Mesendoderm (in vitro differentiated cells): ENCODE measurements around the gene RNF217.

Experiments used
- DNase-seq: peaks from one replicate; pipeline ENCODE4 v3.0.0; 2013
- H2AK5ac ChIP-seq: 2 replicates; pipeline ENCODE4 v1.6.1; 2013; ENCODE audit warnings: low read length, inconsistent platforms
- H2BK120ac ChIP-seq: 2 replicates; pipeline ENCODE4 v1.6.1; 2013; ENCODE audit warnings: low read depth, mild to moderate bottlenecking, low read length, moderate library complexity, mixed read lengths
- H2BK15ac ChIP-seq: replicated peaks from 2 replicates; pipeline ENCODE4 v1.6.1; 2013; ENCODE audit warnings: low read depth, mild to moderate bottlenecking, moderate library complexity
- H2BK5ac ChIP-seq: 2 replicates; pipeline ENCODE4 v1.6.1; 2013; ENCODE audit warnings: low read length, inconsistent platforms
- H3K18ac ChIP-seq: 2 replicates; pipeline ENCODE4 v1.6.1; 2013; ENCODE audit warnings: mild to moderate bottlenecking, low read length, mixed read lengths
- H3K23ac ChIP-seq: one replicate; pipeline ENCODE4 v1.6.1; 2013; ENCODE audit warnings: low read length
- H3K27ac ChIP-seq: 2 replicates; pipeline ENCODE4 v1.5.1; 2013; ENCODE audit warnings: low read depth, mild to moderate bottlenecking, inconsistent platforms, low read length, moderate library complexity
- H3K27me3 ChIP-seq: 2 replicates; pipeline ENCODE4 v1.6.1; 2013; ENCODE audit warnings: low read length, control low read depth, mild to moderate bottlenecking, inconsistent platforms; ENCODE audit not compliant: insufficient read depth, poor library complexity
- H3K36me3 ChIP-seq: 2 replicates; pipeline ENCODE4 v1.6.1; 2013; ENCODE audit warnings: low read length, inconsistent platforms; ENCODE audit not compliant: control insufficient read depth, insufficient read depth
- H3K4ac ChIP-seq: one replicate; pipeline ENCODE4 v1.6.1; 2013; ENCODE audit warnings: low read depth, mild to moderate bottlenecking, low read length, moderate library complexity
- H3K4me1 ChIP-seq: 2 replicates; pipeline ENCODE4 v1.6.1; 2013; ENCODE audit warnings: low read depth, low read length, inconsistent platforms; ENCODE audit not compliant: control insufficient read depth
- H3K4me2 ChIP-seq: 2 replicates; pipeline ENCODE4 v1.6.1; 2013; ENCODE audit warnings: low read length
- H3K4me3 ChIP-seq: 2 replicates; pipeline ENCODE4 v1.5.1; 2013; ENCODE audit warnings: mild to moderate bottlenecking, low read length
- H3K56ac ChIP-seq: one replicate; pipeline ENCODE4 v1.6.1; 2013; ENCODE audit warnings: low read length
- H3K79me1 ChIP-seq: 2 replicates; pipeline ENCODE4 v1.6.1; 2013; ENCODE audit warnings: low read length, inconsistent platforms
- H3K79me2 ChIP-seq: 2 replicates; pipeline ENCODE4 v1.6.1; 2013; ENCODE audit warnings: mild to moderate bottlenecking, low read length; ENCODE audit not compliant: control insufficient read depth, insufficient read depth
- H3K9ac ChIP-seq: 2 replicates; pipeline ENCODE4 v1.6.1; 2013; ENCODE audit warnings: low read length, inconsistent platforms
- H4K5ac ChIP-seq: one replicate; pipeline ENCODE4 v1.6.1; 2013; ENCODE audit warnings: low read length
- H4K8ac ChIP-seq: one replicate; pipeline ENCODE4 v1.6.1; 2013; ENCODE audit warnings: low read depth, mild to moderate bottlenecking, control low read depth, low read length, moderate library complexity
- WGBS: extraction: QIAGEN DNeasy Blood & Tissue Kit; methylation state at CpG from one replicate; pipeline ENCODE4 v1.1.7; 2013; ENCODE audit warnings: low lambda C conversion rate, missing lambda C conversion rate; ENCODE audit not compliant: insufficient coverage; ENCODE audit errors: extremely low coverage; 5-methylcytosine and 5-hydroxymethylcytosine counted together

Gene RNF217

GRCh38 chr6:124926435-124926834 lies 35.8 kb upstream of the RNF217 start:
- H3K27ac ChIP-seq = no peak overlapping the region
- H3K79me2 ChIP-seq = no peaks in the 10 kb centered on the region
- H3K4me3 ChIP-seq = no peak overlapping the region
- no peak overlapping the region for H2AK5ac ChIP-seq
- no peak overlapping the region for H3K4ac ChIP-seq
- H2BK15ac ChIP-seq = no peak overlapping the region
- no CpG with 5 or more reads among the region's 2 CpGs for WGBS
- no peak for DNase-seq
- H3K23ac ChIP-seq = no peak overlapping the region
- no peak overlapping the region for H3K4me2 ChIP-seq
- no peak overlapping the region for H2BK120ac ChIP-seq
- H3K79me1 ChIP-seq = no peaks in the 10 kb centered on the region
- no peak overlapping the region for H4K8ac ChIP-seq
- no peak overlapping the region for H4K5ac ChIP-seq
- H3K36me3 ChIP-seq = no peaks in the 10 kb centered on the region
- H3K9ac ChIP-seq = no peak overlapping the region
- no peak overlapping the region for H3K18ac ChIP-seq
- H2BK5ac ChIP-seq = no peak overlapping the region
- no peaks in the 10 kb centered on the region for H3K4me1 ChIP-seq
- H3K27me3 ChIP-seq = no peaks in the 10 kb centered on the region
- H3K56ac ChIP-seq = no peak overlapping the region

GRCh38 chr6:124927806-124928205 lies 34.4 kb upstream of the RNF217 start:
- H3K27me3 ChIP-seq = no peaks in the 10 kb centered on the region
- no peak overlapping the region for H4K8ac ChIP-seq
- H3K56ac ChIP-seq = no peak overlapping the region
- no peak overlapping the region for H4K5ac ChIP-seq
- no peak overlapping the region for H2BK120ac ChIP-seq
- no peaks in the 10 kb centered on the region for H3K36me3 ChIP-seq
- no CpG with 5 or more reads among the region's 2 CpGs for WGBS
- no peaks in the 10 kb centered on the region for H3K79me1 ChIP-seq
- no peak overlapping the region for H3K23ac ChIP-seq
- no peak overlapping the region for H3K4me2 ChIP-seq
- H3K4me3 ChIP-seq = no peak overlapping the region
- H3K27ac ChIP-seq = no peak overlapping the region
- H2BK15ac ChIP-seq = no peak overlapping the region
- H3K4me1 ChIP-seq = no peaks in the 10 kb centered on the region
- no peaks in the 10 kb centered on the region for H3K79me2 ChIP-seq
- DNase-seq = no peak
- no peak overlapping the region for H3K4ac ChIP-seq
- no peak overlapping the region for H3K9ac ChIP-seq
- H3K18ac ChIP-seq = no peak overlapping the region
- H2AK5ac ChIP-seq = no peak overlapping the region
- no peak overlapping the region for H2BK5ac ChIP-seq

GRCh38 chr6:124928851-124929250 lies 33.4 kb upstream of the RNF217 start:
- no CpG with 5 or more reads among the region's 4 CpGs for WGBS
- no peak overlapping the region for H3K27ac ChIP-seq
- no peak overlapping the region for H3K18ac ChIP-seq
- no peaks in the 10 kb centered on the region for H3K79me2 ChIP-seq
- H2BK5ac ChIP-seq = no peak overlapping the region
- no peak overlapping the region for H3K4ac ChIP-seq
- no peaks in the 10 kb centered on the region for H3K4me1 ChIP-seq
- H2AK5ac ChIP-seq = no peak overlapping the region
- no peak overlapping the region for H3K4me2 ChIP-seq
- no peak overlapping the region for H2BK120ac ChIP-seq
- H4K5ac ChIP-seq = no peak overlapping the region
- H3K36me3 ChIP-seq = no peaks in the 10 kb centered on the region
- H3K56ac ChIP-seq = no peak overlapping the region
- no peak overlapping the region for H3K23ac ChIP-seq
- DNase-seq = no peak
- H2BK15ac ChIP-seq = no peak overlapping the region
- H3K9ac ChIP-seq = no peak overlapping the region
- no peak overlapping the region for H4K8ac ChIP-seq
- H3K27me3 ChIP-seq = no peaks in the 10 kb centered on the region
- H3K4me3 ChIP-seq = no peak overlapping the region
- H3K79me1 ChIP-seq = no peaks in the 10 kb centered on the region

- Histone ChIP-seq H3K4me2 (no peak overlapping the region), H4K5ac (no peak overlapping the region)
- WGBS = no CpG with 5 or more reads among the region's 6 CpGs
These were observed 24.6 kb upstream of the RNF217 start for GRCh38 chr6:124937645-124938044.

GRCh38 chr6:124941259-124941658 lies 21.0 kb upstream of the RNF217 start:
- Histone ChIP-seq H3K79me1 (no peaks in the 10 kb centered on the region), H3K56ac (no peak overlapping the region), H3K18ac (no peak overlapping the region), H3K27me3 (no peaks in the 10 kb centered on the region), H2AK5ac (no peak overlapping the region), H4K5ac (no peak overlapping the region), H3K27ac (no peak overlapping the region), H3K4me2 (no peak overlapping the region), H3K36me3 (no peaks in the 10 kb centered on the region), H3K4me1 (no peaks in the 10 kb centered on the region), H2BK5ac (no peak overlapping the region), H3K4me3 (no peak overlapping the region), H2BK15ac (no peak overlapping the region), H2BK120ac (no peak overlapping the region), H3K4ac (no peak overlapping the region), H3K23ac (no peak overlapping the region), H3K9ac (no peak overlapping the region), H3K79me2 (no peaks in the 10 kb centered on the region), H4K8ac (no peak overlapping the region)
- no peak for DNase-seq

More at GRCh38 chr6:124937645-124938044, 24.6 kb upstream of the RNF217 start:
- Histone ChIP-seq H3K23ac (no peak overlapping the region), H3K9ac (no peak overlapping the region), H2BK120ac (no peak overlapping the region), H3K79me2 (no peaks in the 10 kb centered on the region), H3K4me1 (no peaks in the 10 kb centered on the region), H3K27ac (no peak overlapping the region), H4K8ac (no peak overlapping the region), H3K79me1 (no peaks in the 10 kb centered on the region), H3K27me3 (no peaks in the 10 kb centered on the region), H3K4ac (no peak overlapping the region), H3K4me3 (no peak overlapping the region), H3K56ac (no peak overlapping the region), H3K36me3 (no peaks in the 10 kb centered on the region), H2BK5ac (no peak overlapping the region), H2AK5ac (no peak overlapping the region), H3K18ac (no peak overlapping the region), H2BK15ac (no peak overlapping the region)
- DNase-seq = no peak

- no peak overlapping the region for H2BK15ac ChIP-seq
- H3K79me1 ChIP-seq = no peaks in the 10 kb centered on the region
- no peak overlapping the region for H4K8ac ChIP-seq
- DNase-seq = no peak
- no peak overlapping the region for H2AK5ac ChIP-seq
- H3K27me3 ChIP-seq = no peaks in the 10 kb centered on the region
- no peak overlapping the region for H3K27ac ChIP-seq
- no peak overlapping the region for H2BK120ac ChIP-seq
- no CpG with 5 or more reads among the region's 1 CpG for WGBS
- H3K4me1 ChIP-seq = no peaks in the 10 kb centered on the region
- H3K36me3 ChIP-seq = no peaks in the 10 kb centered on the region
- no peak overlapping the region for H3K4me3 ChIP-seq
- no peak overlapping the region for H3K4ac ChIP-seq
- H4K5ac ChIP-seq = no peak overlapping the region
- H3K18ac ChIP-seq = no peak overlapping the region
- no peak overlapping the region for H2BK5ac ChIP-seq
- H3K23ac ChIP-seq = no peak overlapping the region
- no peak overlapping the region for H3K56ac ChIP-seq
- H3K79me2 ChIP-seq = no peaks in the 10 kb centered on the region
- no peak overlapping the region for H3K4me2 ChIP-seq
- H3K9ac ChIP-seq = no peak overlapping the region
These were observed 18.6 kb upstream of the RNF217 start for GRCh38 chr6:124943658-124944057.
